ENCODE results near the gene RAMP1. TPM values are rescaled to one million over a fixed set of nuclear protein-coding genes. Genes with fewer than 3 reads are reported as not detected.

The RAMP1 gene
- total RNA-seq: 1 to 10 TPM in 3 of 4 donors, under 1 TPM in 1; 0.78 to 4.2 (median 3.0) TPM

DNA sequence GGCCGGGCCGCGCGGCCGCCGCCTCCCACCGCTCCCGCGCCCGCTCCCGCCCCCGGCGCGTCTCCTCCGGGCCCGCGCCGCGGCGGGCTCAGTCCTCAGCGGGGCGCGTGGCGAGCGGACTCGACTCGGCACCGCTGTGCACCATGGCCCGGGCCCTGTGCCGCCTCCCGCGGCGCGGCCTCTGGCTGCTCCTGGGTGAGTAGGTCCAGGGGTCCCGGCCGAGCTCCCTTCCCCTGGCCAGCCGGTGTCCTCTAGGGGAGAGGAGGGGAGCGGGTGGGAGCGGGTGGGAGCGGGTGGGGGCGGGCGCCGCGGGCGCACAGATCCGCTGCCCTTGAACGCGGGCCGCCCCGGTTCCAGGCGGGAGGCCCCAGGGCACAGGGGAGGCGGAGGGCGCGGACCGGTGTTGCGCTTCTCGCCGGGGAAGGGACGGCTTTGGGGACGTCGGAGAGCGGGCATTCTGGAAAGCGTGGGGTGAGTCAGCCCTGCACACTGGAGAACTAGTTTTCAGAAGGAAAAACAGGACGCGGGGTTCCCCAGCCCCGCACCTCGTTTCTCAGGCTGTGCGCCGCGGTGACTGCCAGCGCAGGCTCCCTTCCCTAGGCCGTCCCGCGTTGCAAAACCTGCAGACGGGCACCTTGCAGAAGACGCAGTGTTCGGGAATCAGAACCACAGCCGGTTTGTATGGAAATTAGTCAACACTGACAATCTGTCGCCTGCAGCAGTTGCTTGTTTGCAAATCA is at the start of gene RAMP1:
Gene RAMP1, plus strand, starts transcription at position 91 of the 740 bp plus-strand sequence. Its CDS starts 53 bp downstream, at position 144.
- Histone ChIP-seq H3K4me1 (peaks cover 6 to 16% of the 10 kb centered on the region in 2 donors), H3K36me3 (no peaks in the 10 kb centered on the region), H3K27ac (no peak within 1 kb of the TSS), H3K9me3 (no peaks in the 10 kb centered on the region), H3K27me3 (no peaks in the 10 kb centered on the region), H3K4me3 (replicated peaks in 1 of 3) (peak within 1 kb of the TSS in 1 of 3 donors; percentile 30)
- WGBS, 2 donors: 11% methylated on average over 15 to 26 of the region's 79 CpGs
- peak in 1 of 2 donors; percentile 17 for DNase-seq
- intact Hi-C loops (cut with DNase I): loop anchor here (5.0 to 10.0 kb wide), 2 partner anchors 105 to 403 kb away; partner anchors contain the start of gene UBE2F
- no peak for TF ChIP-seq POLR2A (IDR thresholded peaks at IDR 0.05)
- TF ChIP-seq, protein P1, sequence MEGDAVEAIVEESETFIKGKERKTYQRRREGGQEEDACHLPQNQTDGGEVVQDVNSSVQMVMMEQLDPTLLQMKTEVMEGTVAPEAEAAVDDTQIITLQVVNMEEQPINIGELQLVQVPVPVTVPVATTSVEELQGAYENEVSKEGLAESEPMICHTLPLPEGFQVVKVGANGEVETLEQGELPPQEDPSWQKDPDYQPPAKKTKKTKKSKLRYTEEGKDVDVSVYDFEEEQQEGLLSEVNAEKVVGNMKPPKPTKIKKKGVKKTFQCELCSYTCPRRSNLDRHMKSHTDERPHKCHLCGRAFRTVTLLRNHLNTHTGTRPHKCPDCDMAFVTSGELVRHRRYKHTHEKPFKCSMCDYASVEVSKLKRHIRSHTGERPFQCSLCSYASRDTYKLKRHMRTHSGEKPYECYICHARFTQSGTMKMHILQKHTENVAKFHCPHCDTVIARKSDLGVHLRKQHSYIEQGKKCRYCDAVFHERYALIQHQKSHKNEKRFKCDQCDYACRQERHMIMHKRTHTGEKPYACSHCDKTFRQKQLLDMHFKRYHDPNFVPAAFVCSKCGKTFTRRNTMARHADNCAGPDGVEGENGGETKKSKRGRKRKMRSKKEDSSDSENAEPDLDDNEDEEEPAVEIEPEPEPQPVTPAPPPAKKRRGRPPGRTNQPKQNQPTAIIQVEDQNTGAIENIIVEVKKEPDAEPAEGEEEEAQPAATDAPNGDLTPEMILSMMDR (IDR thresholded peaks at IDR 0.05): no peak

DNA sequence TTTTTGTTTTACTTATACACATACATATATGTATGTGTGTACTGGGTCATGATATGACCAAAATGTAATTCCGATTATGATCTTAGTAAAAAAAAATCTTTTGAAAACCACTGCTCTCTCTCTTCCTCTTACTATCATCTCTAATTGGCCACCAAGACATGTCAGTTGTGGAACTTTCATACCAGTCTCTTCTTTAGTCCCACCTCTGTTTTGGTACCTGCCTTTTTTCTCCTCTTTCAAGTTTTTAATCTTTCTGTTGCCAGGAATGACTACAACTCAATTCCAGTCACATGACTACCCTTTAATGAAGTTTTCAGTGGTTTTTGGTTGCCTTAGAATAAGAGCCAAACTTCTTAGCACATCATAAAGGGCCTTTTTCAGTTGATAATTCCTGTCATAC is 43.8 kb upstream of the RAMP1 start:
- Histone ChIP-seq H3K4me3 (replicated peaks in 1 of 3) (no peak overlapping the region), H3K4me1 (no peaks in the 10 kb centered on the region), H3K27me3 (no peaks in the 10 kb centered on the region), H3K27ac (no peak overlapping the region), H3K9me3 (no peaks in the 10 kb centered on the region), H3K36me3 (no peaks in the 10 kb centered on the region)
- TF ChIP-seq, protein P1 (IDR thresholded peaks at IDR 0.05): no peak
- no peak for TF ChIP-seq POLR2A (IDR thresholded peaks at IDR 0.05)
- DNase-seq: no peak
- intact Hi-C loops (cut with DNase I): no loop called here
- 86 to 91% methylated on average over 1 of the region's 1 CpG for WGBS, 2 donors

GRCh38 chr2:237816531-237816930 is 42.9 kb upstream of the RAMP1 start:
- Histone ChIP-seq H3K4me1 (no peaks in the 10 kb centered on the region), H3K4me3 (replicated peaks in 1 of 3) (no peak overlapping the region), H3K27ac (no peak overlapping the region), H3K9me3 (no peaks in the 10 kb centered on the region), H3K27me3 (no peaks in the 10 kb centered on the region), H3K36me3 (no peaks in the 10 kb centered on the region)
- TF ChIP-seq, protein P1 (IDR thresholded peaks at IDR 0.05): no peak
- TF ChIP-seq POLR2A (IDR thresholded peaks at IDR 0.05): no peak
- intact Hi-C loops (cut with DNase I): no loop called here
- no peak for DNase-seq
- WGBS, 2 donors: 98 to 100% methylated on average over 1 of the region's 1 CpG

DNA sequence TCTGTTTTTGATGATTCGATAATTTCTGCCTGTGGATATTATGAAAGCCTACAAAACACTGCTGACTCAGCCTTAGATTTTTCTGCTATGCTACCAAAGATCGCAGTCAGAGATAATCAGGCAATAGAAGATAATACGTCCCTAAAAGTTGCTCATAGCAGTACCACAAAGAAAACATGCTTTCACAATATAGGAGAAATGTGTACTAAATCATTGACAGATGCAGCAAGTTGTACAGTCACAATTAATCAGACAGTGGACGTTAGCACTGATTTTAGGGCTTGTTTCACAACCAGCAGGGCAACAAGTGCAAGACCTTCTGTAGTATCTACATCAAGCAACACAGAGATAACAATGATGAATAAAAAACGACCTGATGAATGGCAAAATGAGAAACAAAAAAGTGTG is 41.4 kb upstream of the RAMP1 start:
- H3K36me3 ChIP-seq: no peaks in the 10 kb centered on the region
- TF ChIP-seq, protein P1 (IDR thresholded peaks at IDR 0.05): no peak
- TF ChIP-seq POLR2A (IDR thresholded peaks at IDR 0.05): no peak
- 70 to 71% methylated on average over 5 of the region's 5 CpGs for WGBS, 2 donors
- no peaks in the 10 kb centered on the region for H3K27me3 ChIP-seq
- intact Hi-C loops (cut with DNase I): no loop called here
- H3K4me3 ChIP-seq (replicated peaks in 1 of 3): no peak overlapping the region
- no peak overlapping the region for H3K27ac ChIP-seq
- H3K4me1 ChIP-seq: no peaks in the 10 kb centered on the region
- H3K9me3 ChIP-seq: no peaks in the 10 kb centered on the region
- DNase-seq: no peak

DNA sequence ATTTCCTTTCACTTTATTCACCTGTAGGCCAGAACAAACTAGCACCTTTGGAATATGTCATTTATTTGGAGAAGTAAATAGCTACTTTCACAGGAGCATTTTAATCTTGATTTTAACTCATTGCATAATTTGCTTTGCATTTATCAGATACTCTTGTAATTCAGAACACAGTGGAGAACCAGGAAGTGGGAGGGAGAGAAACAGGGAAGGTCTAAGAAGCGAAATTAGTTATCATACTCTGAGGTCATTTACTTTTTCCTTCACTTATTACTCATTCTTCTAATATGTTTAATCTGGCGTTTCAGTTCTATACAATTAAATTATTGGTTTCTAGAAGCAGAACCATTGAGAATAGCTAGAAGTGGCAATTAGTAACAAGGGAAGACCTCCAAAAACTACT is 40.2 kb upstream of the RAMP1 start:
- no peaks in the 10 kb centered on the region for H3K36me3 ChIP-seq
- TF ChIP-seq, protein P1 (IDR thresholded peaks at IDR 0.05): no peak
- no peak for TF ChIP-seq POLR2A (IDR thresholded peaks at IDR 0.05)
- 85 to 90% methylated on average over 2 of the region's 2 CpGs for WGBS, 2 donors

More for the DNA sequence above, 40.2 kb upstream of the RAMP1 start:
- Histone ChIP-seq H3K4me3 (replicated peaks in 1 of 3) (no peak overlapping the region), H3K27me3 (no peaks in the 10 kb centered on the region), H3K9me3 (no peaks in the 10 kb centered on the region), H3K4me1 (no peaks in the 10 kb centered on the region), H3K27ac (no peak overlapping the region)
- intact Hi-C loops (cut with DNase I): no loop called here
- no peak for DNase-seq

Measured in thyroid gland (tissue), 4 donors.